ENCODE measurements around the gene DCAF11. TPM values are rescaled to one million over a fixed set of nuclear protein-coding genes. Genes with fewer than 3 reads are reported as not detected.
A peak's percentile ranks its signal among the peaks of the same experiment; 100 is the strongest.

Gene DCAF11
- total RNA-seq, 2 donors from 2014 or later = 52.8 to 54.2 TPM

DNA sequence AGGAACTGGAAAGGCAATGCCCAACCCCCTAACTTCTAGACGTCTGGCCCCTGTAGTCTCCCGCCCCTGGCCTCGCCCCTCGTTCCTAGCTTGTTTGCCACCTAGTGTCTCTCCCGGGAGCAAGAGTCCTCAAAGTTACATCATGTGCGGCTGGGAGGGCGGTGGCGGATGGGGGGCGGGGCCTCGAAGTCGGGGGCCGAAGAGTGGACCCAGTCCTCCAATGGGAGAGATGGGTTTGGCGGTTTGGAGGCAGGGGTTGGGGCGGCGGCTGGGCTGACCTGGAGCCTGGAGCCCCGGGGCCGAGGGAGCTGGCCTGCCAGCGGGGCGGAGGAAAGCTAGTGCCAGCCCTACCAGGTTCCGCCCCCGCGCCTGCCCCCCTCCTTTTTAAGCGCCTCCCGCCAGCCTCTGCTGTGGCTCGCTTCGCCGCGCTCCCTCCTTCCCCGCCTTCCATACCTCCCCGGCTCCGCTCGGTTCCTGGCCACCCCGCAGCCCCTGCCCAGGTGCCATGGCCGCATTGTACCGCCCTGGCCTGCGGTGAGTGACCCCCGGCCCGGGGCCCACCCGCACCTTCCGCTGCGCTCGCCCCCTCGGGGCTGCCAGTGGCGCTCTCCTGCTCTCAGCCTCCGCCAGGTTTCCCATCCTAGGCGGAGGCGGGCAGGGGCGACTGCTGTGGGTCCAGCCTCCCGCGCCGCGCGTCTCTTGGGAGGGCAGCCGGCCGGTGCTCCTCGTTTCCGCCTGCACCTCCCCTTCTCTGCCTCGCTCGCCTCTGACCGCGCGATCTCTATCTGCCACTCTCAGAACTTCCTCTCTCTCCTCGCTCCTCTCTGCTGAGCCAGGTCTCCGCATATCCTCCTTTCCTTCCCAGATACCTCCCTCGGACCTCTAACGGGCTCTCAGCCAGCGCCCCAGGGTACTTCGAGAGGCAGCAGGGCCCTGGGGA is 20.4 kb upstream of the DCAF11 start, which contains the start of gene PCK2:
Gene PCK2, plus strand, starts transcription at position 411 of the 940 bp plus-strand sequence. Its CDS starts 95 bp downstream, at position 506.
- Histone ChIP-seq H3K27me3 (replicated peaks; ENCODE audit: insufficient read depth) (no peaks in the 10 kb centered on the region), H3K4me1 (ENCODE audit: control insufficient read depth in 1 of 2, low read depth in 2 of 2) (peaks cover 9 to 25% of the 10 kb centered on the region in 2 donors), H3K4me3 (peak within 1 kb of the TSS; percentile 99), H3K9me3 (no peaks in the 10 kb centered on the region), H3K36me3 (no peaks in the 10 kb centered on the region), H3K27ac (peak within 1 kb of the TSS; percentile 92)
- peak; percentile 74 for DNase-seq (ENCODE audit: low spot score)
- ATAC-seq (ENCODE audit: insufficient number of reproducible peaks, low FRiP score, low read depth) = peak; percentile 68
- TF ChIP-seq, protein P1, sequence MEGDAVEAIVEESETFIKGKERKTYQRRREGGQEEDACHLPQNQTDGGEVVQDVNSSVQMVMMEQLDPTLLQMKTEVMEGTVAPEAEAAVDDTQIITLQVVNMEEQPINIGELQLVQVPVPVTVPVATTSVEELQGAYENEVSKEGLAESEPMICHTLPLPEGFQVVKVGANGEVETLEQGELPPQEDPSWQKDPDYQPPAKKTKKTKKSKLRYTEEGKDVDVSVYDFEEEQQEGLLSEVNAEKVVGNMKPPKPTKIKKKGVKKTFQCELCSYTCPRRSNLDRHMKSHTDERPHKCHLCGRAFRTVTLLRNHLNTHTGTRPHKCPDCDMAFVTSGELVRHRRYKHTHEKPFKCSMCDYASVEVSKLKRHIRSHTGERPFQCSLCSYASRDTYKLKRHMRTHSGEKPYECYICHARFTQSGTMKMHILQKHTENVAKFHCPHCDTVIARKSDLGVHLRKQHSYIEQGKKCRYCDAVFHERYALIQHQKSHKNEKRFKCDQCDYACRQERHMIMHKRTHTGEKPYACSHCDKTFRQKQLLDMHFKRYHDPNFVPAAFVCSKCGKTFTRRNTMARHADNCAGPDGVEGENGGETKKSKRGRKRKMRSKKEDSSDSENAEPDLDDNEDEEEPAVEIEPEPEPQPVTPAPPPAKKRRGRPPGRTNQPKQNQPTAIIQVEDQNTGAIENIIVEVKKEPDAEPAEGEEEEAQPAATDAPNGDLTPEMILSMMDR (IDR thresholded peaks at IDR 0.05) = peak; percentile 9

DNA sequence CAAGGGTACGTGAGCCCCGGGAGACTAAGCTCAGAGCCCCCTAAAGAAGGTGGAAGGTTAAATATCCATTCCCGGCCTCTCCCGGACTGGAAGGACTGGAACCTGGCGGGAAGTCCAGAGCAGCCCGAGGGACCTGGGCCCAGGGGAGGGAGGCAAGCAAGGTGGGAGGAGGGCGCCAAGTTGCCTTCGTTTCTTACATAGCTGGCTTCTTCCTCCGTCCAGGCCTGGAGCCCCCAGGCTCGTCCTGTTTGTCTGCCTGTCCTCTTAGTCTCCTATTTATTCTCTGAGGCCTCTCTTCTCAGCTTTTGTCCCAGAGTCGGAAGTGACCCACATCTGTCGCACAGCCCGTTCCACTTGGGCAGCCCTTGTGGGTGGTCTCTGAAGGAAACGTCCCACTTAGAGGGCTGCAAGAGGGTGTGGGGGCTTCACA is 19.7 kb upstream of the DCAF11 start:
- peaks cover 9 to 25% of the 10 kb centered on the region in 2 donors for H3K4me1 ChIP-seq (ENCODE audit: control insufficient read depth in 1 of 2, low read depth in 2 of 2)
- TF ChIP-seq, protein P1 (IDR thresholded peaks at IDR 0.05) = no peak
- no peaks in the 10 kb centered on the region for H3K27me3 ChIP-seq (replicated peaks; ENCODE audit: insufficient read depth)
- peak overlapping the region; percentile 92 for H3K27ac ChIP-seq
- no peak for ATAC-seq (ENCODE audit: insufficient number of reproducible peaks, low FRiP score, low read depth)
- H3K9me3 ChIP-seq = no peaks in the 10 kb centered on the region
- H3K4me3 ChIP-seq = peak overlapping the region; percentile 99
- DNase-seq (ENCODE audit: low spot score) = no peak
- H3K36me3 ChIP-seq = no peaks in the 10 kb centered on the region

DNA sequence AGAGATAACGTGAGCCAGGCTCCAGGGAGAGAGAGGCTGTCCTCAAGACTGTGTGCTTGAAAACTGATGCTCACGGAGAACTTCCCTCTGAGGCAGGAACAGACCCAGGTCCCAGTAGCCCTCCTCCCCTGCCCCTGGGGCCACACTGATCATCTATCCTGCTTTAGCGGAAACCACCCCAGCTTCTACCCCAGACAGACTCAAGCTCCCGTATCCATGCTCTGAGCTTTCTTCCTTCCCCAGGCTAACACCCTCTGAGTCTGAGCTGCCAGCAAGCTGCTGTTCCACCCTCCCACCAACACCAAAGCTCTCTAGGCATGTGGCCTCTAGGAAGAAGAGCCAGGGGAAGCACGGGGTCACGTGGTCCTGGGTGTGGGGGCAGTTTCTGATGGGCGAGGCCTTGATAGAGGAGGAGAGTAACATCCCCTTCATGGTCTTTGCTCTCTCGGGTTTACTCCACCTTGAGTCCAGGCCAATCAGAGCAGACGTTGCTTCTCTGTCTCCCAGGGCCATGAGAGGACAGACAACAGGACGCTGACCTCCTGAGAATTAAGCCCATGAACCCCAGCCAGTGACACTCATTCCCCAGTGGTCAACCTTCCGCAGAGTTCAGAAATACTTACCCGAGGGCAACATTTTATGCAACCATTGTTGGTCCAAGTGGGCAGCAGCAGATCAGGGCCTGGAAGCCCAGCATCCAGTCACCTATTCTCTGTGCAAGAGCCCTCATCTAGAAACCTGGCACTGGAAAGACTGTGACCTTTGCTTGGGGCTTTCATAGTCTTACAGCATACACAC is 19.1 kb upstream of the DCAF11 start:
- H3K27me3 ChIP-seq (replicated peaks; ENCODE audit: insufficient read depth) = no peaks in the 10 kb centered on the region
- TF ChIP-seq, protein P1 (IDR thresholded peaks at IDR 0.05) = no peak
- peaks cover 9 to 25% of the 10 kb centered on the region in 2 donors for H3K4me1 ChIP-seq (ENCODE audit: control insufficient read depth in 1 of 2, low read depth in 2 of 2)
- DNase-seq (ENCODE audit: low spot score) (no peak), ATAC-seq (ENCODE audit: insufficient number of reproducible peaks, low FRiP score, low read depth) (no peak)
- peak overlapping the region; percentile 99 for H3K4me3 ChIP-seq
- no peaks in the 10 kb centered on the region for H3K36me3 ChIP-seq
- peak overlapping the region; percentile 92 for H3K27ac ChIP-seq
- H3K9me3 ChIP-seq = no peaks in the 10 kb centered on the region

DNA sequence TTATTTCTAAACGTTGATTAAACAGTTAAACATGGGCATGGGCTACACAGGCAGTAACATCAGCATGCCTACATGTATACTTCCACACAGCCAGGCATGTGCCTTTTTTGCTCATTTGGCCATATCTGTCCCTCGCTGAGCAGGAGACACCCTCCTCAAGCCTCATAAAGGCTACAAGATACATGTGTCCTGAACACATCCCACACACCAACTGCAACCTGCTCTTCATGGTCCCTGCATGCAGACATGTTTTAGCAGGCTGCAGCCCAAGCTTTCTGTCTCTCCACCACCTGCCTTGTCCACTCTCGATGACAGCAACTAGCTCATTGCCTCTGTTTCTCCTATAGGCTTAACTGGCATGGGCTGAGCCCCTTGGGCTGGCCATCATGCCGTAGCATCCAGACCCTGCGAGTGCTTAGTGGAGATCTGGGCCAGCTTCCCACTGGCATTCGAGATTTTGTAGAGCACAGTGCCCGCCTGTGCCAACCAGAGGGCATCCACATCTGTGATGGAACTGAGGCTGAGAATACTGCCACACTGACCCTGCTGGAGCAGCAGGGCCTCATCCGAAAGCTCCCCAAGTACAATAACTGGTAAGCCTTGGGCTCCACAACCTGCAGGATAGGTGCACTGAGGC is 17.9 kb upstream of the DCAF11 start:
- no peak for ATAC-seq (ENCODE audit: insufficient number of reproducible peaks, low FRiP score, low read depth)
- H3K4me3 ChIP-seq = no peak overlapping the region
- H3K9me3 ChIP-seq = no peaks in the 10 kb centered on the region
- TF ChIP-seq, protein P1 (IDR thresholded peaks at IDR 0.05) = no peak
- no peaks in the 10 kb centered on the region for H3K36me3 ChIP-seq
- DNase-seq (ENCODE audit: low spot score) = no peak
- H3K27me3 ChIP-seq (replicated peaks; ENCODE audit: insufficient read depth) = no peaks in the 10 kb centered on the region
- H3K4me1 ChIP-seq (ENCODE audit: control insufficient read depth in 1 of 2, low read depth in 2 of 2) = peaks cover 9 to 25% of the 10 kb centered on the region in 2 donors
- no peak overlapping the region for H3K27ac ChIP-seq

All from thoracic aorta (tissue), 2 donors.